AG08396 (cell line): ENCODE results near the gene CLPTM1L.
"Not testable (repeated sequence)": the region's sequence is repeated elsewhere in the genome, so short reads cannot be mapped to it uniquely, and the experiment has no call there.

Source experiments
- DNase-seq: peaks from one replicate; pipeline ENCODE4 v3.0.0; 2012; ENCODE audit warnings: low spot score, mixed read lengths

The CLPTM1L gene

GRCh38 chr5:1312993-1313833, 31.7 kb downstream of the CLPTM1L start:
- DNase-seq: no peak

GRCh38 chr5:1312206-1312605, 32.7 kb downstream of the CLPTM1L start:
- no peak for DNase-seq

GRCh38 chr5:1311439-1312055, 33.4 kb downstream of the CLPTM1L start:
- no peak for DNase-seq

- DNase-seq: no peak
Measured at GRCh38 chr5:1310118-1310517, 34.8 kb downstream of the CLPTM1L start.

GRCh38 chr5:1304033-1304432, 40.9 kb downstream of the CLPTM1L start:
- DNase-seq: no peak

GRCh38 chr5:1302258-1302657, 42.6 kb downstream of the CLPTM1L start:
- no peak for DNase-seq

GRCh38 chr5:1300581-1301083, 44.3 kb downstream of the CLPTM1L start:
- no peak for DNase-seq

GRCh38 chr5:1299961-1300360, 44.9 kb downstream of the CLPTM1L start:
- DNase-seq: no peak

- no peak for DNase-seq
Measured at GRCh38 chr5:1299511-1299850, 45.4 kb downstream of the CLPTM1L start.

GRCh38 chr5:1298723-1299510, 46.0 kb downstream of the CLPTM1L start:
- no peak for DNase-seq

GRCh38 chr5:1298067-1298551, 46.8 kb downstream of the CLPTM1L start:
- DNase-seq: no peak

GRCh38 chr5:1297243-1297642, 47.7 kb downstream of the CLPTM1L start:
- DNase-seq: no peak

- no peak for DNase-seq
Measured at GRCh38 chr5:1295650-1296037, 49.3 kb downstream of the CLPTM1L start.

GRCh38 chr5:1294835-1295649, 49.9 kb downstream of the CLPTM1L start, which contains the start of gene TERT:
Gene TERT (minus strand): TSS chr5:1295068. CDS start chr5:1294989, 79 bp downstream.
- no peak for DNase-seq

GRCh38 chr5:1294206-1294834, 50.6 kb downstream of the CLPTM1L start:
- DNase-seq: no peak

GRCh38 chr5:1293416-1294205, 51.3 kb downstream of the CLPTM1L start:
- DNase-seq: no peak

GRCh38 chr5:1292846-1293415, 52.0 kb downstream of the CLPTM1L start:
- no peak for DNase-seq

GRCh38 chr5:1292139-1292538, 52.8 kb downstream of the CLPTM1L start:
- DNase-seq: no peak

GRCh38 chr5:1291611-1292080, 53.3 kb downstream of the CLPTM1L start:
- DNase-seq: no peak

GRCh38 chr5:1290956-1291355, 53.9 kb downstream of the CLPTM1L start:
- not testable (repeated sequence) for DNase-seq
